Measurements from ENCODE around the gene GOLGA6B. TPM values are rescaled to one million over a fixed set of nuclear protein-coding genes. Genes with fewer than 3 reads are reported as not detected.
"Not testable (repeated sequence)": the region's sequence is repeated elsewhere in the genome, so short reads cannot be mapped to it uniquely, and the experiment has no call there.

GOLGA6B gene
- total RNA-seq (2021) (0.73 to 1.9 TPM (median 0.85 TPM) in 3 replicates), Bru-seq, nascent RNA (percentile 28 among the genes with signal in this experiment)
- long read RNA-seq, experiment 1, partial matches to known transcripts, result 0 of 1 reads
- long read RNA-seq, experiment 1, other reads (novel, unspliced or antisense), result 1 of 1 reads
- long read RNA-seq, experiment 2, result 0 reads
- long read RNA-seq, experiment 3, result 0 reads

- H3K4me1 Mint-ChIP-seq; H3K9me3 Mint-ChIP-seq; CTCF ChIA-PET; H3K27ac Mint-ChIP-seq; ATAC-seq; H3K36me3 Mint-ChIP-seq; DNase-seq (ENCODE audit: low spot score); H3K27me3 Mint-ChIP-seq (ENCODE audit: low read depth); POLR2A ChIA-PET; H3K4me3 Mint-ChIP-seq: not testable (repeated sequence)
Observed at GRCh38 chr15:72654397-72654796, at the start of gene GOLGA6B. Gene GOLGA6B, plus strand, starts transcription at chr15:72654697. Its CDS starts 41 bp downstream, at chr15:72654738.

- Mint-ChIP-seq H3K27ac (peak overlapping the region; percentile 60; the same call in 1 of the 2 replicates), H3K4me1 (peaks cover 18% of the 10 kb centered on the region), H3K27me3 (ENCODE audit: low read depth) (peaks cover 3% of the 10 kb centered on the region; the same call in 1 of the 2 replicates), H3K4me3 (no peak overlapping the region), H3K9me3 (no peaks in the 10 kb centered on the region), H3K36me3 (no peaks in the 10 kb centered on the region)
- TF ChIP-seq ZNF423 (CRISPR knock-in tag; IDR thresholded peaks at IDR 0.05), result no peak
- TF ChIP-seq SP1 (CRISPR knock-in tag; conservative IDR thresholded peaks at IDR 0.05), result no peak
- TF ChIP-seq STAT6 (CRISPR knock-in tag; conservative IDR thresholded peaks at IDR 0.05; ENCODE audit: low read depth), result no peak
- TF ChIP-seq GABPB1 (CRISPR knock-in tag; IDR thresholded peaks at IDR 0.05), result no peak
- TF ChIP-seq ARID4B (CRISPR knock-in tag; IDR thresholded peaks at IDR 0.05; ENCODE audit: borderline replicate concordance), result no peak
- no peak for TF ChIP-seq PRDM15 (CRISPR knock-in tag; IDR thresholded peaks at IDR 0.05)
- TF ChIP-seq ELF4 (CRISPR knock-in tag; IDR thresholded peaks at IDR 0.05; ENCODE audit: low read depth), result no peak
- no peak for TF ChIP-seq RORB (CRISPR knock-in tag; IDR thresholded peaks at IDR 0.05)
- CTCF ChIA-PET, result interaction anchor here (0.6 to 3.2 kb wide), 6 partner anchors 12 to 636 kb away, joined by 3 to 24 read pairs (median 3); partner anchors contain the start of genes BBS4 and HIGD2B
- peak; percentile 73 for DNase-seq (ENCODE audit: low spot score)
- POLR2A ChIA-PET, result interaction anchor here (0.6 to 1.0 kb wide), 2 partner anchors 10 to 108 kb away, joined by 3 to 4 read pairs; no protein-coding TSS in a partner anchor
- peak; percentile 93 for ATAC-seq
Observed at GRCh38 chr15:72604794-72605193, 49.7 kb upstream of the GOLGA6B start.

GRCh38 chr15:72608084-72608483, 46.4 kb upstream of the GOLGA6B start:
- peaks cover 18% of the 10 kb centered on the region for H3K4me1 Mint-ChIP-seq
- POLR2A ChIA-PET; H3K9me3 Mint-ChIP-seq; CTCF ChIA-PET; H3K27ac Mint-ChIP-seq; H3K27me3 Mint-ChIP-seq (ENCODE audit: low read depth); ATAC-seq; H3K4me3 Mint-ChIP-seq; DNase-seq (ENCODE audit: low spot score); H3K36me3 Mint-ChIP-seq: not testable (repeated sequence)
